ENCODE results near the gene PKDCC. TPM values are rescaled to one million over a fixed set of nuclear protein-coding genes. Genes with fewer than 3 reads are reported as not detected.

Gene PKDCC
- total and polyA plus RNA-seq, 2 of the 8 experiments (the other 6 are each of a cell fraction or from before 2014, with no cell fraction given): 49.9 to 80.1 TPM

DNA sequence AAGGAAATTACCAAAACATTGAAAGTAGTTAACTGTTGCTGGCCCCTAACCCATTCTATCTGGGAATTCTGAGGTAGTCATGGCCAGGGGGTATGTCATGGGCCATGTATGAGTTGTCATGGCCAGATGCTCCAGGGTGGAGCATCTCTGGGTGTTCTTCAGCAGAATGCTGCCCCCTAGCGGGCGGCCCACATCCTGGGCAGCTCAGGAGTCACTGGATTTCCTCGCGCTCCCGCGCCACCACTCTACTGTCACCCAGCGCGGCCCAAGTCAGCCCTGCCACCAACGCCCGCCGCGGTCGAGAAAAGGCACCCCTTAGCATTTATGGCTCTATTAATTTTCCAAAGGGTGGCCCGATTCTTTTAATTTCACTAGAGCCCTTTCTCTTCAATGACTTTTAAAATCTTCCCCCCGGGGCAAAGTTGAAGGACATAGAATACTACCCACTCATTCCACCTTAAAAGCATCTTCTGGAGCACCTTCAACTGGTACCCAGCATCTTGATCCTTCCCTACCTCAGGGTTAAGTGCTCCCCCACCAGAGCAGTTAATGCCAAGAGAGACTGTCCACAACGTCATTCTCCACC, 41.6 kb downstream of the PKDCC start (continued):
- TF ChIP-seq CEBPB (IDR thresholded peaks at IDR 0.05; ENCODE audit: low read depth, low read length): no peak
- TF ChIP-seq JUN (IDR thresholded peaks at IDR 0.05; ENCODE audit: low read depth, low read length): no peak
- no peak for TF ChIP-seq JUND (IDR thresholded peaks at IDR 0.05; ENCODE audit: low read length)
- TF ChIP-seq CBX8 (IDR thresholded peaks at IDR 0.05; ENCODE audit: borderline replicate concordance, low read depth, low read length): no peak
- no peak for TF ChIP-seq NRF1 (IDR thresholded peaks at IDR 0.05; ENCODE audit: low read depth, low read length)
- no peak for TF ChIP-seq SP2 (IDR thresholded peaks at IDR 0.05; ENCODE audit: low read length)
- TF ChIP-seq CHD2 (IDR thresholded peaks at IDR 0.05; ENCODE audit: low read length): no peak
- no peak for TF ChIP-seq RFX5 (IDR thresholded peaks at IDR 0.05; ENCODE audit: borderline replicate concordance, low read depth, low read length)
- no peak for TF ChIP-seq USF2 (IDR thresholded peaks at IDR 0.05; ENCODE audit: low read length)
- no peak for TF ChIP-seq GTF2F1 (IDR thresholded peaks at IDR 0.05; ENCODE audit: borderline replicate concordance, low read depth, low read length)
- no peak for TF ChIP-seq CREB1 (IDR thresholded peaks at IDR 0.05)
- no peak for TF ChIP-seq SUZ12 (IDR thresholded peaks at IDR 0.05; ENCODE audit: low read length)
- TF ChIP-seq PHF8 (conservative IDR thresholded peaks at IDR 0.05; ENCODE audit: low read depth, low read length): no peak
- TF ChIP-seq KDM4A (IDR thresholded peaks at IDR 0.05; ENCODE audit: low read depth, low read length, severe bottlenecking): no peak
- TF ChIP-seq RNF2 (IDR thresholded peaks at IDR 0.05; ENCODE audit: borderline replicate concordance, low read depth, low read length, missing control alignments, poor library complexity, severe bottlenecking): no peak
- TF ChIP-seq POLR2AphosphoS5 (IDR thresholded peaks at IDR 0.05; ENCODE audit: low read depth, low read length): no peak
- TF ChIP-seq SIN3A (conservative IDR thresholded peaks at IDR 0.05 in 1 of 2, IDR thresholded peaks at IDR 0.05 in 1 of 2; ENCODE audit: low read depth in 1 of 2, low read length in 2 of 2): 0 out of 4 replicates have a peak, but pooled peaks of 1 of the 2 experiments have one; percentile 26
- no peak for TF ChIP-seq NANOG (IDR thresholded peaks at IDR 0.05; ENCODE audit: insufficient read depth, low read depth, low read length, poor library complexity, severe bottlenecking)
